CD8-positive, alpha-beta memory T cell (primary cell): Measurements from ENCODE around the gene CCDC158. TPM values are rescaled to one million over a fixed set of nuclear protein-coding genes. Genes with fewer than 3 reads are reported as not detected.
A peak's percentile ranks its signal among the peaks of the same experiment; 100 is the strongest.

Experiments used
- CTCF ChIA-PET: fragments of 350-600 bp; sonication (Branson Sonifier 250); formaldehyde crosslinking; loops from one replicate; lab custom pipeline; 2021; ENCODE audit warnings: antibody characterized with exemption; lab: Charles Lee
- POLR2A ChIA-PET: fragments of 350-600 bp; sonication (Branson Sonifier 250); formaldehyde crosslinking; loops from one replicate; lab custom pipeline; 2021; ENCODE audit warnings: antibody characterized with exemption; lab: Charles Lee
- DNase-seq, 5 donors: peaks; one replicate each; pipeline versions ENCODE4 v3.0.0 to v3.0.0-alpha.2; 2020 to 2022; ENCODE audit warnings: mixed read lengths in 1 of 5
- H3K27ac ChIP-seq: one replicate; pipeline ENCODE4 v1.7.0; 2013; ENCODE audit warnings: low read depth, mild to moderate bottlenecking, low read length, moderate library complexity
- H3K27me3 ChIP-seq: 2 replicates; pipeline ENCODE4 v1.7.0; 2013; ENCODE audit warnings: low read length, mild to moderate bottlenecking; ENCODE audit not compliant: insufficient read depth, poor library complexity, severe bottlenecking
- H3K36me3 ChIP-seq: 2 replicates; pipeline ENCODE4 v1.7.0; 2013; ENCODE audit warnings: mild to moderate bottlenecking, low read length, moderate library complexity; ENCODE audit not compliant: insufficient read depth
- H3K4me1 ChIP-seq: 2 replicates; pipeline ENCODE4 v1.7.0; 2013; ENCODE audit warnings: mild to moderate bottlenecking, low read length, moderate library complexity; ENCODE audit not compliant: insufficient read depth
- H3K4me3 ChIP-seq: 2 replicates; pipeline ENCODE4 v1.7.0; 2013; ENCODE audit warnings: mild to moderate bottlenecking, low read length
- H3K9me3 ChIP-seq: 2 replicates; pipeline ENCODE4 v1.7.0; 2013; ENCODE audit warnings: mild to moderate bottlenecking, low read length
- H3K27ac Mint-ChIP-seq, 8 donors: one replicate each; pipeline ENCODE4 v1.8.0; 2020 to 2021; ENCODE audit warnings: mixed read lengths in 8 of 8, mild to moderate bottlenecking in 6 of 8, inconsistent platforms in 3 of 8, moderate library complexity in 3 of 8
- H3K27me3 Mint-ChIP-seq, 2 donors: one replicate each; pipeline ENCODE4 v1.8.0; 2020 to 2021; ENCODE audit warnings: mixed read lengths in 2 of 2, mild to moderate bottlenecking in 1 of 2, moderate library complexity in 1 of 2
- H3K36me3 Mint-ChIP-seq, 3 donors: one replicate each; pipeline ENCODE4 v1.8.0; 2020 to 2021; ENCODE audit warnings: mixed read lengths in 3 of 3, inconsistent platforms in 1 of 3, mild to moderate bottlenecking in 1 of 3
- H3K4me1 Mint-ChIP-seq, 3 donors: one replicate each; pipeline ENCODE4 v1.8.0; 2020 to 2021; ENCODE audit warnings: mixed read lengths in 3 of 3, inconsistent platforms in 1 of 3, mild to moderate bottlenecking in 1 of 3
- H3K4me3 Mint-ChIP-seq, 7 donors: one replicate each; pipeline ENCODE4 v1.8.0; 2020 to 2021; ENCODE audit warnings: mixed read lengths in 7 of 7, mild to moderate bottlenecking in 6 of 7, moderate library complexity in 4 of 7, inconsistent platforms in 2 of 7
- H3K9me3 Mint-ChIP-seq, 5 donors: one replicate each; pipeline ENCODE4 v1.8.0; 2020 to 2022; ENCODE audit warnings: mixed read lengths in 5 of 5, mild to moderate bottlenecking in 3 of 5, moderate library complexity in 2 of 5, inconsistent platforms in 1 of 5
- polyA plus RNA-seq: library from polyadenylated mRNA; unstranded; fragments of 300-500 nt; fragmentation: Illumina TruSeq; gene quantifications from one replicate; pipeline ENCODE4 v1.2.3, GENCODE V29; 2021
- total RNA-seq, 2 experiments: library from RNA; stranded (reverse); gene quantifications; one replicate each; pipeline ENCODE4 v1.2.3, GENCODE V29; 2021

CCDC158 gene
- total RNA-seq = not detected
- polyA plus RNA-seq = not detected

- CTCF ChIA-PET = interaction anchor here (1.4 kb wide), 1 partner anchor 11 kb away, joined by 4 read pairs; no protein-coding TSS in a partner anchor
These were observed at the start of gene CCDC158 for GRCh38 chr4:76420762-76421581. CCDC158 (minus strand) TSS chr4:76421141; CDS start chr4:76403207, 17,934 bp downstream.

GRCh38 chr4:76470532-76470931, 49.6 kb upstream of the CCDC158 start:
- H3K27ac ChIP-seq = no peak overlapping the region
- DNase-seq = no peak
- H3K27ac Mint-ChIP-seq = no peak overlapping the region
- no peaks in the 10 kb centered on the region for H3K27me3 ChIP-seq
- H3K36me3 ChIP-seq = no peaks in the 10 kb centered on the region
- H3K4me1 Mint-ChIP-seq = no peaks in the 10 kb centered on the region
- peaks cover 0 to 2% (median 0%) of the 10 kb centered on the region in 5 donors for H3K9me3 Mint-ChIP-seq
- no peaks in the 10 kb centered on the region for H3K9me3 ChIP-seq
- no peaks in the 10 kb centered on the region for H3K4me1 ChIP-seq
- CTCF ChIA-PET = no interaction called here
- no peaks in the 10 kb centered on the region for H3K36me3 Mint-ChIP-seq
- no peak overlapping the region for H3K4me3 ChIP-seq
- peaks cover 2 to 25% of the 10 kb centered on the region in 2 donors for H3K27me3 Mint-ChIP-seq
- no peak overlapping the region for H3K4me3 Mint-ChIP-seq
- POLR2A ChIA-PET = no interaction called here

More at GRCh38 chr4:76420762-76421581, at the start of gene CCDC158:
- H3K4me1 Mint-ChIP-seq = peaks cover 0 to 14% (median 7%) of the 10 kb centered on the region in 3 donors
- peak within 1 kb of the TSS in 6 of 7 donors; percentile 55 to 87 (median 68) for H3K4me3 Mint-ChIP-seq
- H3K27ac Mint-ChIP-seq = peak within 1 kb of the TSS in 1 of 8 donors; percentile 43
- peaks cover 21 to 44% of the 10 kb centered on the region in 2 donors for H3K27me3 Mint-ChIP-seq
- peaks cover 0 to 4% (median 0%) of the 10 kb centered on the region in 5 donors for H3K9me3 Mint-ChIP-seq
- H3K36me3 ChIP-seq = no peaks in the 10 kb centered on the region
- peak in 1 of 5 donors; percentile 7 for DNase-seq
- H3K4me1 ChIP-seq = no peaks in the 10 kb centered on the region
- H3K27me3 ChIP-seq = no peaks in the 10 kb centered on the region
- H3K9me3 ChIP-seq = no peaks in the 10 kb centered on the region
- H3K4me3 ChIP-seq = no peak within 1 kb of the TSS
- no peak within 1 kb of the TSS for H3K27ac ChIP-seq
- H3K36me3 Mint-ChIP-seq = peaks cover 0 to 4% (median 0%) of the 10 kb centered on the region in 3 donors
- POLR2A ChIA-PET = no interaction called here

GRCh38 chr4:76470064-76470463, 49.1 kb upstream of the CCDC158 start:
- Mint-ChIP-seq H3K4me3 (no peak overlapping the region), H3K36me3 (no peaks in the 10 kb centered on the region), H3K27me3 (peaks cover 2 to 23% of the 10 kb centered on the region in 2 donors), H3K27ac (no peak overlapping the region), H3K4me1 (no peaks in the 10 kb centered on the region), H3K9me3 (peaks cover 0 to 4% (median 0%) of the 10 kb centered on the region in 5 donors)
- no peak overlapping the region for H3K4me3 ChIP-seq
- H3K36me3 ChIP-seq = no peaks in the 10 kb centered on the region
- H3K27ac ChIP-seq = no peak overlapping the region
- no peaks in the 10 kb centered on the region for H3K9me3 ChIP-seq
- ChIA-PET CTCF (no interaction called here), POLR2A (no interaction called here)
- no peaks in the 10 kb centered on the region for H3K27me3 ChIP-seq
- H3K4me1 ChIP-seq = no peaks in the 10 kb centered on the region
- DNase-seq = no peak

- H3K4me3 Mint-ChIP-seq = no peak overlapping the region
- no peaks in the 10 kb centered on the region for H3K9me3 ChIP-seq
- peaks cover 0 to 2% (median 0%) of the 10 kb centered on the region in 3 donors for H3K36me3 Mint-ChIP-seq
- ChIA-PET POLR2A (no interaction called here), CTCF (no interaction called here)
- H3K4me1 ChIP-seq = no peaks in the 10 kb centered on the region
- no peak overlapping the region for H3K4me3 ChIP-seq
- DNase-seq = no peak
- H3K27ac Mint-ChIP-seq = no peak overlapping the region
- H3K4me1 Mint-ChIP-seq = no peaks in the 10 kb centered on the region
- H3K9me3 Mint-ChIP-seq = peaks cover 11 to 25% (median 19%) of the 10 kb centered on the region in 5 donors
- no peaks in the 10 kb centered on the region for H3K36me3 ChIP-seq
- H3K27me3 Mint-ChIP-seq = peaks cover 5 to 20% of the 10 kb centered on the region in 2 donors
- no peak overlapping the region for H3K27ac ChIP-seq
- no peaks in the 10 kb centered on the region for H3K27me3 ChIP-seq
These were observed 42.6 kb upstream of the CCDC158 start for GRCh38 chr4:76463568-76463967.

- CTCF ChIA-PET = no interaction called here
These were observed 38.4 kb upstream of the CCDC158 start for GRCh38 chr4:76459291-76459723.

GRCh38 chr4:76458825-76459224, 37.9 kb upstream of the CCDC158 start:
- Histone ChIP-seq H3K27me3 (no peaks in the 10 kb centered on the region), H3K4me1 (no peaks in the 10 kb centered on the region), H3K27ac (no peak overlapping the region), H3K36me3 (no peaks in the 10 kb centered on the region), H3K9me3 (no peaks in the 10 kb centered on the region), H3K4me3 (no peak overlapping the region)
- POLR2A ChIA-PET = no interaction called here
- CTCF ChIA-PET = no interaction called here
- H3K4me1 Mint-ChIP-seq = no peaks in the 10 kb centered on the region
- H3K4me3 Mint-ChIP-seq = no peak overlapping the region
- no peak for DNase-seq
- H3K27me3 Mint-ChIP-seq = peaks cover 13 to 22% of the 10 kb centered on the region in 2 donors
- peaks cover 0 to 2% (median 0%) of the 10 kb centered on the region in 3 donors for H3K36me3 Mint-ChIP-seq
- peaks cover 7 to 14% (median 12%) of the 10 kb centered on the region in 5 donors for H3K9me3 Mint-ChIP-seq
- H3K27ac Mint-ChIP-seq = no peak overlapping the region

More at GRCh38 chr4:76459291-76459723, 38.4 kb upstream of the CCDC158 start:
- Mint-ChIP-seq H3K4me1 (no peaks in the 10 kb centered on the region), H3K27ac (no peak overlapping the region), H3K9me3 (peaks cover 7 to 16% (median 13%) of the 10 kb centered on the region in 5 donors), H3K4me3 (no peak overlapping the region), H3K36me3 (peaks cover 0 to 2% (median 0%) of the 10 kb centered on the region in 3 donors), H3K27me3 (peaks cover 11 to 22% of the 10 kb centered on the region in 2 donors)
- Histone ChIP-seq H3K4me1 (no peaks in the 10 kb centered on the region), H3K27me3 (no peaks in the 10 kb centered on the region), H3K9me3 (no peaks in the 10 kb centered on the region), H3K27ac (no peak overlapping the region), H3K36me3 (no peaks in the 10 kb centered on the region), H3K4me3 (no peak overlapping the region)
- POLR2A ChIA-PET = no interaction called here
- no peak for DNase-seq

GRCh38 chr4:76458297-76458696, 37.4 kb upstream of the CCDC158 start:
- Mint-ChIP-seq H3K36me3 (peaks cover 0 to 2% (median 0%) of the 10 kb centered on the region in 3 donors), H3K4me1 (no peaks in the 10 kb centered on the region), H3K9me3 (peaks cover 7 to 10% (median 8%) of the 10 kb centered on the region in 5 donors), H3K27me3 (peaks cover 17 to 27% of the 10 kb centered on the region in 2 donors), H3K27ac (no peak overlapping the region), H3K4me3 (no peak overlapping the region)
- H3K4me1 ChIP-seq = no peaks in the 10 kb centered on the region
- no peaks in the 10 kb centered on the region for H3K9me3 ChIP-seq
- H3K27me3 ChIP-seq = no peaks in the 10 kb centered on the region
- no peak for DNase-seq
- CTCF ChIA-PET = no interaction called here
- H3K4me3 ChIP-seq = no peak overlapping the region
- H3K27ac ChIP-seq = no peak overlapping the region
- no peaks in the 10 kb centered on the region for H3K36me3 ChIP-seq
- POLR2A ChIA-PET = no interaction called here

GRCh38 chr4:76457885-76458284, 36.9 kb upstream of the CCDC158 start:
- peaks cover 2 to 6% (median 4%) of the 10 kb centered on the region in 5 donors for H3K9me3 Mint-ChIP-seq
- no peaks in the 10 kb centered on the region for H3K36me3 Mint-ChIP-seq
- H3K4me3 Mint-ChIP-seq = no peak overlapping the region
- H3K27me3 Mint-ChIP-seq = peaks cover 17 to 27% of the 10 kb centered on the region in 2 donors
- Histone ChIP-seq H3K27ac (no peak overlapping the region), H3K4me3 (no peak overlapping the region), H3K27me3 (no peaks in the 10 kb centered on the region), H3K9me3 (no peaks in the 10 kb centered on the region), H3K36me3 (no peaks in the 10 kb centered on the region), H3K4me1 (no peaks in the 10 kb centered on the region)
- no peaks in the 10 kb centered on the region for H3K4me1 Mint-ChIP-seq
- ChIA-PET POLR2A (no interaction called here), CTCF (no interaction called here)
- DNase-seq = no peak
- H3K27ac Mint-ChIP-seq = no peak overlapping the region
